OCI-LY7 (cell line): ENCODE measurements around the gene NBEAL2. TPM values are rescaled to one million over a fixed set of nuclear protein-coding genes. Genes with fewer than 3 reads are reported as not detected.
A peak's percentile ranks its signal among the peaks of the same experiment; 100 is the strongest.

ENCODE experiments used
- BruUV-seq: library from RNA; stranded (reverse); fragments of 400-500 nt; replicated peaks from 2 replicates; lab custom pipeline; 2021; lab: Mats Ljungman, UMichigan
- CTCF ChIA-PET: fragments of 300-600 bp; sonication (Branson Sonifier 250); formaldehyde crosslinking; loops from one replicate; lab custom pipeline; 2022; ENCODE audit warnings: antibody characterized with exemption; ENCODE audit not compliant: unreplicated experiment; lab: Charles Lee
- POLR2A ChIA-PET: fragments of 300-600 bp; sonication (Branson Sonifier 250); formaldehyde crosslinking; loops from one replicate; lab custom pipeline; 2022; ENCODE audit warnings: antibody characterized with exemption; lab: Charles Lee
- DNase-seq: peaks from one replicate; pipeline ENCODE4 v3.0.0-alpha.2; 2015; ENCODE audit warnings: low spot score
- H2AFZ ChIP-seq: fragments of 200-600 bp; sonication (generic), shearing (Covaris generic); 2 replicates; pipeline ENCODE4 v1.6.1; 2014; ENCODE audit warnings: mild to moderate bottlenecking, antibody characterized with exemption, low read length, moderate library complexity
- H3K27ac ChIP-seq: fragments of 200-600 bp; sonication (generic); 2 replicates; pipeline ENCODE4 v1.5.1; 2014; ENCODE audit warnings: mixed run types, low read depth, mild to moderate bottlenecking, moderate library complexity, low read length, inconsistent platforms; ENCODE audit not compliant: poor library complexity, severe bottlenecking
- H3K36me3 ChIP-seq: fragments of 200-600 bp; sonication (generic); 2 replicates; pipeline ENCODE4 v1.6.1; 2014; ENCODE audit warnings: mild to moderate bottlenecking, antibody characterized with exemption, low read length, moderate library complexity, mixed read lengths; ENCODE audit not compliant: insufficient read depth
- H3K4me1 ChIP-seq: fragments of 200-600 bp; sonication (generic); 2 replicates; pipeline ENCODE4 v1.5.1; 2014; ENCODE audit warnings: mild to moderate bottlenecking, low read length; ENCODE audit not compliant: insufficient read depth, poor library complexity, severe bottlenecking
- H3K4me2 ChIP-seq: fragments of 200-600 bp; sonication (generic); 2 replicates; pipeline ENCODE4 v1.6.1; 2014; ENCODE audit warnings: mild to moderate bottlenecking, low read length
- H3K4me3 ChIP-seq: fragments of 200-600 bp; sonication (generic); 2 replicates; pipeline ENCODE4 v1.5.1; 2014; ENCODE audit warnings: mild to moderate bottlenecking, low read depth, low read length; ENCODE audit not compliant: poor library complexity, severe bottlenecking
- H3K79me2 ChIP-seq: fragments of 200-600 bp; sonication (generic); 2 replicates; pipeline ENCODE4 v1.6.1; 2016; ENCODE audit warnings: low read depth, mild to moderate bottlenecking, low read length, moderate library complexity, mixed read lengths; ENCODE audit not compliant: insufficient read depth
- H3K9me2 ChIP-seq: fragments of 200-600 bp; sonication (generic); 2 replicates; pipeline ENCODE4 v1.6.1; 2016; ENCODE audit warnings: mild to moderate bottlenecking, low read length, mixed read lengths; ENCODE audit not compliant: insufficient read depth
- H3K9me3 ChIP-seq: fragments of 200-600 bp; sonication (generic); 2 replicates; pipeline ENCODE4 v1.6.1; 2014; ENCODE audit warnings: mild to moderate bottlenecking, mixed run types, low read length, mixed read lengths
- H4K20me1 ChIP-seq: fragments of 200-600 bp; sonication (generic); 2 replicates; pipeline ENCODE4 v1.6.1; 2014; ENCODE audit warnings: mild to moderate bottlenecking, antibody characterized with exemption, low read length, moderate library complexity, mixed read lengths; ENCODE audit not compliant: insufficient read depth
- CTCF ChIP-seq: fragments of 200-600 bp; sonication (generic); conservative IDR thresholded peaks from 2 replicates; pipeline ENCODE4 v1.5.1; 2014; ENCODE audit warnings: mild to moderate bottlenecking, antibody characterized with exemption, low read length, moderate library complexity, mixed read lengths
- EZH2phosphoT487 ChIP-seq: fragments of 200-600 bp; sonication (generic); IDR thresholded peaks from 2 replicates; pipeline ENCODE4 v1.6.1; 2018; ENCODE audit warnings: low read depth, borderline replicate concordance, mild to moderate bottlenecking, mixed run types, antibody characterized with exemption, low read length, moderate library complexity, mixed read lengths
- intact Hi-C: fragments of 100-400 bp; cut with micrococcal nuclease; formaldehyde crosslinking; loops from one replicate; pipeline ENCODE4 v1.10.0; 2022; ENCODE audit not compliant: unreplicated experiment
- total RNA-seq, 2 experiments: library from RNA; depleted of rRNA in 1 of 2; stranded (reverse); fragments of >200 nt in 1 of 2; shearing (Covaris generic) in 1 of 2; gene quantifications; 2 replicates each; pipeline ENCODE4 v1.2.3, GENCODE V29; 2014 to 2022

The NBEAL2 gene
- total RNA-seq, 2 experiments from 2014 or later, result 74.9 to 149 TPM

GRCh38 chr3:46990573-46991374 is 11.3 kb downstream of the NBEAL2 start:
- H3K4me2 ChIP-seq, result peak overlapping the region; percentile 43
- H3K4me3 ChIP-seq, result no peak overlapping the region
- H4K20me1 ChIP-seq, result no peaks in the 10 kb centered on the region
- intact Hi-C loops, result no loop called here
- peak overlapping the region; percentile 61 for H3K27ac ChIP-seq
- DNase-seq, result peak; percentile 41
- no peaks in the 10 kb centered on the region for H3K9me3 ChIP-seq
- ChIA-PET POLR2A (no interaction called here), CTCF (no interaction called here)
- no TSS peak for BruUV-seq
- H3K36me3 ChIP-seq, result peaks cover 65% of the 10 kb centered on the region
- peaks cover 53% of the 10 kb centered on the region for H3K4me1 ChIP-seq
- peaks cover 17% of the 10 kb centered on the region; the same call in 1 of the 2 replicates for H3K79me2 ChIP-seq
- TF ChIP-seq EZH2phosphoT487 (no peak), CTCF (no peak)
- no peak overlapping the region for H2AFZ ChIP-seq
- H3K9me2 ChIP-seq, result no peaks in the 10 kb centered on the region

GRCh38 chr3:46991406-46992165 is 12.1 kb downstream of the NBEAL2 start:
- BruUV-seq, result no TSS peak
- H3K9me2 ChIP-seq, result no peaks in the 10 kb centered on the region
- POLR2A ChIA-PET, result interaction anchor here (1.1 to 1.3 kb wide), 2 partner anchors 11 to 17 kb away, joined by 4 read pairs; no protein-coding TSS in a partner anchor
- intact Hi-C loops, result no loop called here
- H3K4me2 ChIP-seq, result no peak overlapping the region
- peaks cover 10% of the 10 kb centered on the region; the same call in 1 of the 2 replicates for H3K79me2 ChIP-seq
- H3K4me3 ChIP-seq, result no peak overlapping the region
- TF ChIP-seq EZH2phosphoT487 (no peak), CTCF (no peak)
- H2AFZ ChIP-seq, result no peak overlapping the region
- H4K20me1 ChIP-seq, result no peaks in the 10 kb centered on the region
- CTCF ChIA-PET, result no interaction called here
- peaks cover 68% of the 10 kb centered on the region for H3K36me3 ChIP-seq
- DNase-seq, result no peak
- H3K9me3 ChIP-seq, result no peaks in the 10 kb centered on the region
- peaks cover 45% of the 10 kb centered on the region for H3K4me1 ChIP-seq
- peak overlapping the region; percentile 61 for H3K27ac ChIP-seq
